Thyroid gland (tissue), 4 donors: ENCODE measurements around the gene UBAP2. TPM values are rescaled to one million over a fixed set of nuclear protein-coding genes. Genes with fewer than 3 reads are reported as not detected.

Experiments
- DNase-seq, 2 donors: peaks; one replicate each; pipeline ENCODE4 v3.0.0-alpha.2; 2019
- H3K27ac ChIP-seq, 3 donors: fragments of 200-600 bp; sonication (generic); 1 replicate in 2 of 3; 2 replicates in 1 of 3; pipeline ENCODE4 v1.5.1; 2016 to 2019; ENCODE audit warnings: mild to moderate bottlenecking in 1 of 3, moderate library complexity in 1 of 3
- H3K27me3 ChIP-seq: fragments of 200-600 bp; sonication (generic); one replicate; pipeline ENCODE4 v1.5.1; 2019
- H3K36me3 ChIP-seq, 2 donors: fragments of 200-600 bp; sonication (generic); one replicate each; pipeline ENCODE4 v1.5.1; 2016 to 2019
- H3K4me1 ChIP-seq, 2 donors: fragments of 200-600 bp; sonication (generic); one replicate each; pipeline ENCODE4 v1.5.1; 2017 to 2019
- H3K4me3 ChIP-seq, 3 donors: fragments of 200-600 bp; sonication (generic); replicated peaks in 1 of 3; 1 replicate in 2 of 3; 2 replicates in 1 of 3; pipeline ENCODE4 v1.5.1; 2016; ENCODE audit warnings: mild to moderate bottlenecking in 1 of 3
- H3K9me3 ChIP-seq: fragments of 200-600 bp; sonication (generic); one replicate; pipeline ENCODE4 v1.5.1; 2017
- CTCF ChIP-seq, 6 experiments: fragments of 200-600 bp in 3 of 6; fragments of 450-650 bp in 3 of 6; sonication (generic) in 3 of 6; IDR thresholded peaks; one replicate each; pipeline ENCODE4 v1.5.1; 2016 to 2019; ENCODE audit warnings: antibody characterized with exemption in 6 of 6, mild to moderate bottlenecking in 2 of 6, inconsistent platforms in 1 of 6, moderate library complexity in 1 of 6
- POLR2A ChIP-seq, 2 donors: fragments of 450-650 bp; IDR thresholded peaks; one replicate each; pipeline ENCODE4 v1.6.1; 2017; ENCODE audit warnings: antibody characterized with exemption in 2 of 2, mild to moderate bottlenecking in 2 of 2, moderate library complexity in 1 of 2
- WGBS, 2 donors: methylation state at CpG; one replicate each; pipeline ENCODE4 v1.1.5; 2017; 5-methylcytosine and 5-hydroxymethylcytosine counted together
- intact Hi-C: fragments of 100-400 bp; cut with DNase I; formaldehyde crosslinking; loops from one replicate; pipeline ENCODE4 v1.15.1; 2023
- total RNA-seq, 4 donors: library from RNA; depleted of rRNA; stranded (reverse); fragments of >200 nt; gene quantifications; one replicate each; pipeline ENCODE4 v1.2.3, GENCODE V29; 2016

UBAP2 gene
- total RNA-seq, 4 donors from 2014 or later, result 30.3 to 48.5 (median 35.5) TPM

- no peak overlapping the region for H3K27ac ChIP-seq
- H3K9me3 ChIP-seq, result no peaks in the 10 kb centered on the region
- intact Hi-C loops, result no loop called here
- no peaks in the 10 kb centered on the region for H3K36me3 ChIP-seq
- WGBS, 2 donors, result 98 to 100% methylated on average over 3 of the region's 3 CpGs
- H3K27me3 ChIP-seq, result no peaks in the 10 kb centered on the region
- no peak overlapping the region for H3K4me3 ChIP-seq
- H3K4me1 ChIP-seq, result peaks cover 9 to 15% of the 10 kb centered on the region in 2 donors
- TF ChIP-seq CTCF (IDR thresholded peaks at IDR 0.05) (no peak), POLR2A (IDR thresholded peaks at IDR 0.05) (no peak)
- no peak for DNase-seq
Measured at GRCh38 chr9:33908114-33908513, 140.6 kb downstream of the UBAP2 start.

- TF ChIP-seq POLR2A (IDR thresholded peaks at IDR 0.05) (no peak), CTCF (IDR thresholded peaks at IDR 0.05) (no peak)
- intact Hi-C loops, result no loop called here
- no peaks in the 10 kb centered on the region for H3K36me3 ChIP-seq
- DNase-seq, result no peak
- H3K27ac ChIP-seq, result no peak overlapping the region
- no peaks in the 10 kb centered on the region for H3K9me3 ChIP-seq
- H3K4me3 ChIP-seq, result no peak overlapping the region
- no peaks in the 10 kb centered on the region for H3K27me3 ChIP-seq
- WGBS, 2 donors, result 62 to 65% methylated on average over 4 of the region's 4 CpGs
- H3K4me1 ChIP-seq, result peaks cover 9 to 15% of the 10 kb centered on the region in 2 donors
Measured at GRCh38 chr9:33907347-33907746, 141.3 kb downstream of the UBAP2 start.

GRCh38 chr9:33906769-33907168, 141.9 kb downstream of the UBAP2 start:
- Histone ChIP-seq H3K4me1 (peaks cover 9 to 15% of the 10 kb centered on the region in 2 donors), H3K4me3 (no peak overlapping the region), H3K36me3 (no peaks in the 10 kb centered on the region), H3K27me3 (no peaks in the 10 kb centered on the region), H3K9me3 (no peaks in the 10 kb centered on the region), H3K27ac (no peak overlapping the region)
- peak; percentile 49 to 63 for DNase-seq
- intact Hi-C loops, result no loop called here
- 34 to 55% methylated on average over 2 of the region's 2 CpGs for WGBS, 2 donors
- no peak for TF ChIP-seq CTCF (IDR thresholded peaks at IDR 0.05)
- TF ChIP-seq POLR2A (IDR thresholded peaks at IDR 0.05), result no peak

- no peak for DNase-seq
- TF ChIP-seq CTCF (IDR thresholded peaks at IDR 0.05) (no peak), POLR2A (IDR thresholded peaks at IDR 0.05) (no peak)
- Histone ChIP-seq H3K9me3 (no peaks in the 10 kb centered on the region), H3K4me3 (no peak overlapping the region), H3K27me3 (no peaks in the 10 kb centered on the region), H3K27ac (no peak overlapping the region), H3K36me3 (peaks cover 0 to 4% of the 10 kb centered on the region in 2 donors), H3K4me1 (peaks cover 9 to 15% of the 10 kb centered on the region in 2 donors)
- 93 to 96% methylated on average over 1 of the region's 1 CpG for WGBS, 2 donors
- intact Hi-C loops, result no loop called here
Measured at GRCh38 chr9:33905137-33905536, 143.6 kb downstream of the UBAP2 start.

GRCh38 chr9:33903157-33903780, 145.4 kb downstream of the UBAP2 start:
- Histone ChIP-seq H3K36me3 (peaks cover 4% of the 10 kb centered on the region in 2 donors), H3K4me1 (peaks cover 9 to 12% of the 10 kb centered on the region in 2 donors), H3K27ac (no peak overlapping the region), H3K4me3 (no peak overlapping the region), H3K9me3 (no peaks in the 10 kb centered on the region), H3K27me3 (no peaks in the 10 kb centered on the region)
- DNase-seq, result no peak
- intact Hi-C loops, result no loop called here
- WGBS, 2 donors, result 82% methylated on average over 4 of the region's 4 CpGs
- TF ChIP-seq POLR2A (IDR thresholded peaks at IDR 0.05) (no peak), CTCF (IDR thresholded peaks at IDR 0.05) (no peak)
